ENCODE data around the gene SYAP1.

DNA sequence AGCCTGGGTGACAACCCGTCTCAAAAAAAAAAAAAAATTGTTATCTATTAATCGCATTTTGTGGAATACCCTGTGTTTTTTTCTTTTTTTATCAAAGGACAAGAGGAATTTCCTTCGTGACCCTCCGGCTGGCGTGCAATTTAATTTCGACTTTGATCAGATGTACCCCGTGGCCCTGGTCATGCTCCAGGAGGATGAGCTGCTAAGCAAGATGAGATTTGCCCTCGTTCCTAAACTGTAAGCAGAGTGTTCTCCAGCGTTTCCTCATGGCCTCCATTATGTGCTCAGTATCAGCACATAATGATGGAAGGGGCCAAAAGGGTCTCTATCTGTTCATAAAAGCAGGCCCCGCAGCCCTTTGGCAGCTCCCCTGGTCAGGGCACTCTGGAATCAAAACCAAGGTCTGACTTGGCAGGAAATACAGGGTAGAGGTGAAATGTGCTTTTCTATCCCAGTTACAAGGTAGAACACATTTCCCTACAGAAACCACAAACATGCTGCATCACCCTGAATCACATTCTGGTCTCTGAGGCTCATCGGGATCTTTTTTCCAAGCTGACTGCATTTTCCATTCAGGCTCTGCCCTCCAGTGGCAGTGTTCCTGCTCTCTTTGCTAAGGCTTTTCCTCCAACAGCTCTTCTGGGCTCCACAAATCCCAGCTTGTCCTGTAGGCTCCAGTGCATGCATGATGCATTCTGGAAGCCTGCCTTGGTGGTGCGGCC, 24.4 kb downstream of the SYAP1 start:
- TF ChIP-seq CTCF (conservative IDR thresholded peaks at IDR 0.05 in 1 of 2, IDR thresholded peaks at IDR 0.05 in 1 of 2; ENCODE audit: extremely low read depth in 1 of 2, insufficient read depth in 1 of 2, low read depth in 1 of 2, low read length in 2 of 2) (peak; percentile 51 to 64), EZH2 (IDR thresholded peaks at IDR 0.05; ENCODE audit: borderline replicate concordance, low read length) (no peak)

Measured in mammary epithelial cell (primary cell).